AG04450 (cell line): Measurements from ENCODE around the gene ADAMTS19. TPM values are rescaled to one million over a fixed set of nuclear protein-coding genes. Genes with fewer than 3 reads are reported as not detected.

Experiments
- CTCF ChIA-PET: fragments of 300-600, 350-600 bp; formaldehyde crosslinking; extraction: SDS; loops from one replicate; lab custom pipeline; 2022; ENCODE audit warnings: antibody characterized with exemption, inconsistent platforms; lab: Charles Lee
- POLR2A ChIA-PET: fragments of 350-600 bp; formaldehyde crosslinking; extraction: SDS; loops from one replicate; lab custom pipeline; 2021; ENCODE audit warnings: antibody characterized with exemption, inconsistent platforms; lab: Yijun Ruan, JAX
- DNase-seq: peaks from one replicate; pipeline ENCODE4 v3.0.0-alpha.2; 2011; ENCODE audit warnings: low read depth, low spot score
- H3K27ac ChIP-seq: one replicate; pipeline ENCODE4 v1.5.1; 2012; ENCODE audit warnings: low read depth, low read length, control low read depth
- H3K27me3 ChIP-seq: one replicate; pipeline ENCODE4 v1.6.0; 2012; ENCODE audit warnings: low read length; ENCODE audit not compliant: control insufficient read depth, insufficient read depth
- H3K4me3 ChIP-seq: 2 replicates; pipeline ENCODE4 v1.5.1; 2011; ENCODE audit warnings: mild to moderate bottlenecking, low read depth, low read length, control low read depth
- H3K9me3 ChIP-seq: 2 replicates; pipeline ENCODE4 v1.5.1; 2012; ENCODE audit warnings: low read length; ENCODE audit not compliant: control insufficient read depth, insufficient read depth
- CTCF ChIP-seq: IDR thresholded peaks from 2 replicates; pipeline ENCODE4 v1.5.1; 2011; ENCODE audit warnings: low read depth, low read length, control low read depth, inconsistent platforms
- polyA plus RNA-seq: library from polyadenylated mRNA; depleted of rRNA; stranded (reverse); fragments of >200 nt; gene quantifications from 2 replicates; pipeline ENCODE4 v1.2.3, GENCODE V29; 2011

The ADAMTS19 gene
- polyA plus RNA-seq, 1 experiment = 0.02 TPM

- ChIA-PET CTCF (interaction anchor here (2.2 to 6.2 kb wide), 2 partner anchors 104 to 109 kb away, joined by 10 to 87 read pairs; no protein-coding TSS in a partner anchor), POLR2A (no interaction called here)
- TF ChIP-seq CTCF = no peak
- H3K9me3 ChIP-seq = no peaks in the 10 kb centered on the region
- H3K27ac ChIP-seq = no peak overlapping the region
- H3K4me3 ChIP-seq = no peak overlapping the region
- H3K27me3 ChIP-seq = no peaks in the 10 kb centered on the region
- no peak for DNase-seq
These were observed 201.4 kb downstream of the ADAMTS19 start for GRCh38 chr5:129661366-129662035.

DNA sequence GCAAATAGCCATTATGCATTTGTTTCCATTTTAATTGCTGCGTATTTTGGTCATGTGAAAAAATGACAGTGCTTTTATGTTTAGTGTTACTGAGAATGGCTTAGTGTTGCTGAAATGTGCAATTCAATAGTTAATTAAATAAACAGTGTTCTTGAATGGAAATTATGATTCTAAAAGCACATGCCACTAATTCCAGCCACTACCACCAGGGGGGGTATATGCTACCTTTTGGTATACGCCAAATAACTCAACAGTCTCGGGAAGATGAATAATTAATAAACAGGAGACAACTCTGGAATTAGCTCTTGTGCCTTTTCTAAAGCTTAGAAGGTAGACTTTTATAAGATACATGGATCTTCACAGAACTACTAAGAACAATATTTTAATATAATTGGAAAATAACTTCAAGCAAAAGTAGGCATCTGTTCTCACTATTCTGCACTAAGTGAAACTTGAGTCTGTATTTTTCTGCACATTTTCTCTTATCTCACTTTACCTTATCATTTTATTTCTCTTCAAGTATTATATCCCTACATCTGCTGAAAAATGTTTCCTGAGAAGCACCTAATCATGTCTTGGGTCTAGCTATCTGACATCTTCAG lies 204.3 kb downstream of the ADAMTS19 start:
- POLR2A ChIA-PET = no interaction called here
- CTCF ChIA-PET = interaction anchor here (0.5 to 6.2 kb wide), 27 partner anchors 8 to 1447 kb away, joined by 3 to 87 read pairs (median 6); no protein-coding TSS in a partner anchor
- Histone ChIP-seq H3K27ac (no peak overlapping the region), H3K4me3 (no peak overlapping the region), H3K27me3 (no peaks in the 10 kb centered on the region), H3K9me3 (no peaks in the 10 kb centered on the region)
- TF ChIP-seq CTCF = peak; percentile 89
- DNase-seq = peak; percentile 18

- ChIA-PET CTCF (no interaction called here), POLR2A (no interaction called here)
- Histone ChIP-seq H3K27ac (no peak overlapping the region), H3K9me3 (no peaks in the 10 kb centered on the region), H3K27me3 (no peaks in the 10 kb centered on the region), H3K4me3 (no peak overlapping the region)
- no peak for TF ChIP-seq CTCF
- peak; percentile 30 for DNase-seq
These were observed 210.9 kb downstream of the ADAMTS19 start for GRCh38 chr5:129670957-129671500.

DNA sequence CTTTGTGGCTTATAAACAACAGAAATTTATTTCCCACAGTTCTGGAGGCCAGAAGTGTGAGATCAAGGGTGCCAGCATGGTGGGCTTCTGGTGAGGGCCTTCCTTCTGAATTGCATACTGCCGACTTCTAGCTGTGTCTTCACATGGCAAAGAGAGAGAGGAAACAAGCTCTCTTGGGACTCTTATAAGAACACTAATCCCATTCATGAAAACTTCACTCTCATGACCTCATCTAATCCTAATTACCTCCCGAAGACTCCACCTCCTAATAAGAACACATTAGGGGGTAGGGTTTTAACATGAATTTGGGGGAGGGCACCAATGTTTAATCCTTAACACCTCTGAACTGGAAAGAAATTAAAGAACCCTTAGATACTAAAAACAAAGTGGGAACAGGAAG lies 211.9 kb downstream of the ADAMTS19 start:
- ChIA-PET POLR2A (no interaction called here), CTCF (interaction anchor here (0.5 kb wide), 1 partner anchor 1486 kb away, joined by 3 read pairs; no protein-coding TSS in a partner anchor)
- no peaks in the 10 kb centered on the region for H3K9me3 ChIP-seq

More for the DNA sequence above, 211.9 kb downstream of the ADAMTS19 start:
- no peak for TF ChIP-seq CTCF
- no peak overlapping the region for H3K27ac ChIP-seq
- H3K27me3 ChIP-seq = no peaks in the 10 kb centered on the region
- no peak overlapping the region for H3K4me3 ChIP-seq
- DNase-seq = no peak
